K562 (cell line): ENCODE data around the gene IRF9. TPM values are rescaled to one million over a fixed set of nuclear protein-coding genes. Genes with fewer than 3 reads are reported as not detected.

ENCODE experiments used
- ATAC-seq: fragments of 200-7000 bp; cut with Tn5 transposase; 3 replicates; pipeline ENCODE4 v1.9.1; 2020; ENCODE audit warnings: moderate library complexity
- BruUV-seq: library from RNA; stranded (reverse); fragments of 400-500 nt; replicated peaks from 2 replicates; lab custom pipeline; 2021; lab: Mats Ljungman, UMichigan
- CTCF ChIA-PET: fragments of 300-600 bp; formaldehyde crosslinking; extraction: SDS; loops from one replicate; lab custom pipeline; 2021; ENCODE audit warnings: low intra/inter-chr PET ratio; lab: Yijun Ruan, JAX
- POLR2A ChIA-PET: fragments of 300-600, 350-650 bp; sonication (Branson Sonifier 250); formaldehyde crosslinking; extraction: SDS; loops from one replicate; lab custom pipeline; 2021; ENCODE audit warnings: antibody characterized with exemption, inconsistent platforms; lab: Yijun Ruan, JAX
- DNase-seq, 4 experiments: peaks; one replicate each; pipeline versions ENCODE4 v3.0.0 to v3.0.0-alpha.2; 2011 to 2018; ENCODE audit warnings: low spot score in 3 of 4, mixed read lengths in 3 of 4; ENCODE audit errors: extremely low read depth in 1 of 4
- FAIRE-seq: peaks from 2 replicates; lab custom pipeline; 2011; peaks lifted over from hg19 to GRCh38; lab: Jason Lieb, UNC
- H2AFZ ChIP-seq: 2 replicates; pipeline ENCODE4 v1.6.0; 2011; ENCODE audit warnings: low read depth, low read length, control low read depth, inconsistent platforms
- H3K27ac ChIP-seq: fragments of 200-600 bp; 3 replicates; pipeline ENCODE4 v1.8.0; 2011; ENCODE audit warnings: low read depth, mild to moderate bottlenecking, control low read depth, inconsistent platforms, low read length, moderate library complexity, mixed read lengths; ENCODE audit errors: extremely low read depth
- H3K27me3 ChIP-seq, 2 experiments: fragments of 300-600 bp in 1 of 2; 2 replicates in 1 of 2; 3 replicates in 1 of 2; pipeline versions ENCODE4 v1.6.0 to v1.8.0; 2011; ENCODE audit warnings: inconsistent platforms in 2 of 2, low read length in 2 of 2, mild to moderate bottlenecking in 1 of 2, mixed read lengths in 1 of 2, moderate library complexity in 1 of 2; ENCODE audit not compliant: control insufficient read depth in 2 of 2, insufficient read depth in 2 of 2
- H3K36me3 ChIP-seq: fragments of 300-600 bp; 3 replicates; pipeline ENCODE4 v1.8.0; 2011; ENCODE audit warnings: mild to moderate bottlenecking, low read length, inconsistent platforms; ENCODE audit not compliant: control insufficient read depth, insufficient read depth
- H3K4me1 ChIP-seq, 2 experiments: fragments of 200-600 bp in 1 of 2; replicated peaks in 1 of 2; 2 replicates in 1 of 2; 3 replicates in 1 of 2; pipeline versions ENCODE4 v1.5.1 to v1.8.0; 2011; ENCODE audit warnings: inconsistent platforms in 2 of 2, low read length in 2 of 2, mild to moderate bottlenecking in 1 of 2, mixed read lengths in 1 of 2, moderate library complexity in 1 of 2; ENCODE audit not compliant: control insufficient read depth in 2 of 2, insufficient read depth in 2 of 2
- H3K4me2 ChIP-seq: 2 replicates; pipeline ENCODE4 v1.6.1; 2011; ENCODE audit warnings: low read length, control low read depth, inconsistent platforms, mixed read lengths; ENCODE audit not compliant: insufficient read depth
- H3K4me3 ChIP-seq: fragments of 200-600 bp; sonication (generic), shearing (Covaris generic); 2 replicates; pipeline ENCODE4 v1.5.1; 2016; ENCODE audit warnings: control low read depth, inconsistent platforms
- H3K79me2 ChIP-seq: fragments of 200-600 bp; 3 replicates; pipeline ENCODE4 v1.8.0; 2011; ENCODE audit warnings: low read length, inconsistent platforms; ENCODE audit not compliant: control insufficient read depth, insufficient read depth
- H3K9ac ChIP-seq, 2 experiments: 2 replicates each; pipeline versions ENCODE4 v1.6.0 to v1.6.1; 2011; ENCODE audit warnings: low read depth in 2 of 2, low read length in 2 of 2, control low read depth in 1 of 2, inconsistent platforms in 1 of 2, mild to moderate bottlenecking in 1 of 2, mixed read lengths in 1 of 2; ENCODE audit not compliant: insufficient read depth in 1 of 2
- H3K9me1 ChIP-seq: one replicate; pipeline ENCODE4 v1.6.0; 2011; ENCODE audit warnings: inconsistent platforms, mild to moderate bottlenecking, low read length, moderate library complexity; ENCODE audit not compliant: control insufficient read depth, insufficient read depth
- H3K9me3 ChIP-seq: replicated peaks from 2 replicates; pipeline ENCODE4 v1.5.1; 2011; ENCODE audit warnings: low read depth, low read length, inconsistent platforms; ENCODE audit not compliant: control insufficient read depth, insufficient read depth
- H4K20me1 ChIP-seq: replicated peaks from 2 replicates; pipeline ENCODE4 v1.6.1; 2011; ENCODE audit warnings: low read length, inconsistent platforms, mixed read lengths; ENCODE audit not compliant: control insufficient read depth, insufficient read depth
- CREBBP ChIP-seq: IDR thresholded peaks from one replicate; pipeline ENCODE4 v1.6.1; 2012; ENCODE audit warnings: low read depth, mild to moderate bottlenecking, control low read depth, inconsistent platforms, low read length
- E2F3 ChIP-seq: fragments of 250-450 bp; sonication (Bioruptor Pico); IDR thresholded peaks from 2 replicates; pipeline ENCODE4 v1.4.0; 2020; ENCODE audit warnings: mild to moderate bottlenecking
- E2F6 ChIP-seq, 2 experiments: IDR thresholded peaks; 2 replicates each; pipeline ENCODE4 v1.6.1; 2011; ENCODE audit warnings: borderline replicate concordance in 1 of 2, control low read depth in 1 of 2, low read depth in 1 of 2, low read length in 1 of 2, mild to moderate bottlenecking in 1 of 2, mixed read lengths in 1 of 2, moderate library complexity in 1 of 2; ENCODE audit not compliant: insufficient read depth in 1 of 2, insufficient read length in 1 of 2, poor library complexity in 1 of 2, severe bottlenecking in 1 of 2; ENCODE audit errors: extremely low read depth in 1 of 2
- NFIC ChIP-seq: fragments of 450-650 bp; IDR thresholded peaks from 2 replicates; pipeline ENCODE4 v1.6.1; 2017; ENCODE audit warnings: mild to moderate bottlenecking, inconsistent platforms
- TRIM25 ChIP-seq: fragments of 450-650 bp; IDR thresholded peaks from 2 replicates; pipeline ENCODE4 v1.7.0; 2016; ENCODE audit warnings: borderline replicate concordance
- ZFX ChIP-seq: sonication (generic); formaldehyde crosslinking; IDR thresholded peaks from 2 replicates; pipeline ENCODE4 v1.8.0; 2022; ENCODE audit warnings: mild to moderate bottlenecking, missing genetic modification reagents, moderate library complexity
- ZNF184 ChIP-seq: sonication (generic); formaldehyde crosslinking; IDR thresholded peaks from 2 replicates; pipeline ENCODE4 v1.5.0; 2020; ENCODE audit warnings: missing genetic modification reagents
- WGBS: fragments of 100-300 bp; shearing (Covaris generic); methylation state at CpG from one replicate; pipeline ENCODE4 v1.1.6; 2016; ENCODE audit warnings: low coverage, mixed read lengths; ENCODE audit not compliant: insufficient coverage; ENCODE audit errors: missing lambda C conversion rate; 5-methylcytosine and 5-hydroxymethylcytosine counted together
- in situ Hi-C: fragments of 300-500 bp; cut with MboI; formaldehyde crosslinking; loops from 4 replicates; pipeline ENCODE4 v1.15.0; 2018; ENCODE audit warnings: inconsistent platforms, mixed read lengths
- intact Hi-C: fragments of 100-400 bp; cut with micrococcal nuclease; formaldehyde crosslinking; loops from 2 replicates; pipeline ENCODE4 v1.14.2; 2022
- polyA plus RNA-seq, 8 experiments: library from polyadenylated mRNA; depleted of rRNA in 4 of 8; stranded (reverse) in 5 of 8; unstranded in 3 of 8; fragments of >200 nt; fragmentation: Nextera tagmentation in 2 of 8; fragmentation: Illumina TruSeq in 1 of 8; extraction: Ambion mirVana in 2 of 8; extraction: Trizol in 1 of 8; gene quantifications; 2 replicates each; pipeline versions ENCODE4 v1.2.1 to v1.2.3, GENCODE V29; 2011 to 2014; ENCODE audit warnings: inconsistent platforms in 1 of 8, missing spikeins in 1 of 8
- total RNA-seq, 7 experiments: library from RNA; depleted of rRNA in 6 of 7; stranded (reverse); fragments of >200 nt in 6 of 7; fragmentation: Illumina TruSeq in 2 of 7; extraction: Trizol in 2 of 7; gene quantifications; 2 replicates each; pipeline versions ENCODE4 v1.2.1 to v1.2.3, GENCODE V29; 2011 to 2021; ENCODE audit warnings: low replicate concordance in 1 of 7
- TF ChIP-seq, protein P1 (sequence below), 2 experiments: fragments of 200-800 bp in 1 of 2; sonication (Bioruptor generic) in 1 of 2; sonication (generic) in 1 of 2; formaldehyde crosslinking in 1 of 2; IDR thresholded peaks in 1 of 2; conservative IDR thresholded peaks in 1 of 2; 2 replicates each; pipeline versions ENCODE4 v1.5.0 to v1.6.1; 2016 to 2020; ENCODE audit warnings: missing compliant biosample characterization in 1 of 2, missing genetic modification characterization in 1 of 2, missing genetic modification reagents in 1 of 2
- TF ChIP-seq, protein P2 (sequence below): sonication (generic); formaldehyde crosslinking; IDR thresholded peaks from 2 replicates; pipeline ENCODE4 v1.8.0; 2022; ENCODE audit warnings: missing genetic modification reagents, mild to moderate bottlenecking, borderline replicate concordance

IRF9 gene
- total and polyA plus RNA-seq, 9 of the 15 experiments (the other 6 are each of a cell fraction or from before 2014, with no cell fraction given), result 0.79 to 14.8 (median 6.1) TPM

- Histone ChIP-seq H3K9me3 (no peaks in the 10 kb centered on the region), H3K27me3 (no peaks in the 10 kb centered on the region), H3K9ac (peak overlapping the region in 1 of 2 experiments; percentile 68; a peak in 1 of 4 replicates), H3K4me1 (no peaks in the 10 kb centered on the region; a peak in 3 of 5 replicates), H2AFZ (no peak overlapping the region)
- DNase-seq (no peak), FAIRE-seq (no peak)
- BruUV-seq, result no TSS peak
- in situ Hi-C loops, result no loop called here
- TF ChIP-seq NFIC, result no peak
- no peak for TF ChIP-seq TRIM25
- TF ChIP-seq ZFX (CRISPR knock-in tag), result no peak
- TF ChIP-seq, protein P1, sequence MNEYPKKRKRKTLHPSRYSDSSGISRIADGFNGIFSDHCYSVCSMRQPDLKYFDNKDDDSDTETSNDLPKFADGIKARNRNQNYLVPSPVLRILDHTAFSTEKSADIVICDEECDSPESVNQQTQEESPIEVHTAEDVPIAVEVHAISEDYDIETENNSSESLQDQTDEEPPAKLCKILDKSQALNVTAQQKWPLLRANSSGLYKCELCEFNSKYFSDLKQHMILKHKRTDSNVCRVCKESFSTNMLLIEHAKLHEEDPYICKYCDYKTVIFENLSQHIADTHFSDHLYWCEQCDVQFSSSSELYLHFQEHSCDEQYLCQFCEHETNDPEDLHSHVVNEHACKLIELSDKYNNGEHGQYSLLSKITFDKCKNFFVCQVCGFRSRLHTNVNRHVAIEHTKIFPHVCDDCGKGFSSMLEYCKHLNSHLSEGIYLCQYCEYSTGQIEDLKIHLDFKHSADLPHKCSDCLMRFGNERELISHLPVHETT (CRISPR knock-in tag; conservative IDR thresholded peaks at IDR 0.05 in 1 of 2, IDR thresholded peaks at IDR 0.05 in 1 of 2), result no peak
- no peak for TF ChIP-seq E2F6 (IDR thresholded peaks at IDR 0.05; ENCODE audit: borderline replicate concordance in 1 of 2, extremely low read depth in 1 of 2, insufficient read depth in 1 of 2, insufficient read length in 1 of 2, low read depth in 1 of 2, low read length in 1 of 2, poor library complexity in 1 of 2, severe bottlenecking in 1 of 2)
- TF ChIP-seq, protein P2, sequence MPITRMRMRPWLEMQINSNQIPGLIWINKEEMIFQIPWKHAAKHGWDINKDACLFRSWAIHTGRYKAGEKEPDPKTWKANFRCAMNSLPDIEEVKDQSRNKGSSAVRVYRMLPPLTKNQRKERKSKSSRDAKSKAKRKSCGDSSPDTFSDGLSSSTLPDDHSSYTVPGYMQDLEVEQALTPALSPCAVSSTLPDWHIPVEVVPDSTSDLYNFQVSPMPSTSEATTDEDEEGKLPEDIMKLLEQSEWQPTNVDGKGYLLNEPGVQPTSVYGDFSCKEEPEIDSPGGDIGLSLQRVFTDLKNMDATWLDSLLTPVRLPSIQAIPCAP (CRISPR knock-in tag), result no peak
- no peak for TF ChIP-seq ZNF184
- no peak for TF ChIP-seq CREBBP
- no peak for TF ChIP-seq E2F3 (CRISPR knock-in tag)
- TF ChIP-seq, all 486 proteins: peak for 0
- ChIA-PET CTCF (no interaction called here), POLR2A (no interaction called here)
- Histone ChIP-seq H3K9me1 (no peaks in the 10 kb centered on the region), H3K4me3 (no peak overlapping the region), H3K4me2 (no peak overlapping the region), H3K79me2 (no peaks in the 10 kb centered on the region), H3K27ac (no peak overlapping the region), H4K20me1 (no peaks in the 10 kb centered on the region), H3K36me3 (peaks cover 31% of the 10 kb centered on the region; the same call in 2 of the 3 replicates)
- WGBS, result 93% methylated on average over 4 of the region's 5 CpGs
- no peak for ATAC-seq
- intact Hi-C loops, result no loop called here
Observed at GRCh38 chr14:24176599-24176998, 15.5 kb downstream of the IRF9 start.
